Smooth muscle cell of the brain vasculature (primary cell): Measurements from ENCODE around the gene METTL25B.

ENCODE experiments used
- DNase-seq: peaks from one replicate; pipeline ENCODE4 v3.0.0-alpha.2; 2012; ENCODE audit warnings: low read depth, low spot score

Gene METTL25B

DNA sequence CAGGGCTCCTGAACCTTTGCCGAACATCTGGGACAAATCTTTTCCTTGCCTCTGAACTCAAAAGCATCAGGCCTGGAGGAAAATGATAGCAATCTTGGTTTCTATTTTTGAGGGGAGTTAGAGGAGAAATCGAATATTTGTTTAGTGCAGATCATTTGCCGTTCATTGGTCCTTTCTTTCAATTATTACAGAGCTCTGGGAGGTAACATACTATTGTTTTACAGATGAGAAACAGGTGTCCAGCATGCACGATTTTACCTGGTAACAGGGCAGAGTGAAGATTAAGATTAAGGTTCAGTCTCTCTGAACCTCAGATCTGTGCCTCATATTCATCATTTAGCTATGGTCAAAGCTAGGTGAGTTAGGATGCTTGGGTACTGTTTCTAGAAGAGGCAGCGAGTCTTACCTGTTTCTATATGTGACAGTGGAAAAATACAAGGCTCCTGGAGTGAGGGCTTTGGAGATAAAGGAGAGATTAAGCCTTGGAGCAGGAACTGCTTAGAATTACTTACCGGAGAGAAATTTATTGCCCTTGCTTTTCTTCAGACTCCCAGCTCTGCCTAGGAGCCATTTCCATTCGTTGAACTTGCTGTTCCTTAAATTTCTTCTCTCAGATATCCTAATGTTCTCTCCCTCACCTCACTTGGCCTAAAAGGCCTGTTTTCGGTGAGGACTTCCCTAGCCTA is 40.5 kb downstream of the METTL25B start:
- DNase-seq: no peak

DNA sequence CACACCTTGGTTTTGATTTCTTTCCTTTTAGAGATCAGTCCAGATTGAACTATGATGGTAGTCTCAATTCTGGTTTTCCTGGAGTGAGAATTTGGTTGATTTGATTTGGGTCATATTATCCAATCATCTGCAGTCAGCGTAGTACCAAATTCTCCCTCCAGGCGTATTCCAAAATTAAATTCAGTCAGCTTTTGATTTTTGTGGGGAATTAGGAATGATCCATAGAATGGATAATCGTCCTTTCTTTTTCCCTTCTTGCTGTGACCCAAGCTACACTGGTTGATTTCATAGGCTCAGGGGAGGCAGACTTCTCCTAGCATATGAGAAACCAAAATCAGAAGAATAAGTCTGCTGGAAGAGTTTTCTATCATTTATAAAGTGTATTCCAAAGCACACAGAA is 44.0 kb downstream of the METTL25B start:
- no peak for DNase-seq

DNA sequence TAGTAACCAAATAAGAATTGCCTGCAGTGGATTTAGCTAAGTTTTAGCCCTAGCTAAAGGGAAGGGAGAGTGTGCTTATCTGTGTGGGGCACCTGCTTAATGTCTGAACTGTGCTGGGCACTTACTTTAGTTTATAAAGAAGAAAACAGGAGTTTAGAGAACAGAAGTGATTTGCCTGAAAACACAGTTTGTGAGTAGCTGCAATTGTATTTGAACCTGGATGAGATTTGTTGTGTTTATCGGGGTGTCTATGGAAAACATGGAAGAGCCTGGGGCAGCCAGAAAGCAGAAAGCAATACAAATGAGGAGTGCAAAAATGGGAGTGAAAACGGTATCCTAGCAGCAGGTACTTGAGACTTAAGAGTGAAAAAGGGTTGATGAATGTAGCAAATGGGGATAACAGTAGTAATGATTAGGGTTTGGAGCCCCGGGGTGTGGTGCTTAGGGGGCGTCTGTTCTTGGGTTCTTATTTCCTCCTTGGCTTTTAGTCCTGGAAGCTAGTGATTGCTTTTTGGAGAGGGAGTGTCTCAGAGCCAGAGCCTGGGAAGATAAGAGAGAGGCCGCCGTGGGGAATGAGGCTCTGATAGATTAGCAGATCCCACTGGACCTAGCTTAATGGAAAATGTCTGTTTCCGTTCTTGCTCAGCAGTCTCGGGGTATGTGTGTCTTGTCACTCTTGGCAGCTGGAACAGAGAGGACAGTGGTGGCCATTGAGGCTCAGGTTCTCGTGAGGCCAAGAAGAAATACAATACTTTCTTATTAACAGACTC is 44.6 kb downstream of the METTL25B start:
- no peak for DNase-seq

DNA sequence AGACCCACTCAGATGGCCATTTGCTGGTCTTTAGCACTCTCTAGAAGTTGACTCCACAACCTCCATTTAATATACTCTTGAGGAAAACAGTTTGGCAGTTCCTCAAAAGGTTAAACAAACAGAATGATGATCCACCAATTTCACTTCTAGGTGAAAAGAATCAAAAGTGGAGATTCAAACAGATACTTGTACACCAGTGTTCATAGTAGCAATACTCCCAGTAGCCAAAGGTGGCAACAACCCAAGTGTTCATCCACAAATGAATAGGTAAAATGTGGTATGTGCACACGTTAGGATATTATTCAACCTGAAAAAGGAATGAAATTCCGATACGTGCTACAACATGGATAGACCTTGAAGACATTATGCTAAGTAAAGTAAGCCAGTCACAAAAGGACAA is 45.3 kb downstream of the METTL25B start:
- DNase-seq: no peak

DNA sequence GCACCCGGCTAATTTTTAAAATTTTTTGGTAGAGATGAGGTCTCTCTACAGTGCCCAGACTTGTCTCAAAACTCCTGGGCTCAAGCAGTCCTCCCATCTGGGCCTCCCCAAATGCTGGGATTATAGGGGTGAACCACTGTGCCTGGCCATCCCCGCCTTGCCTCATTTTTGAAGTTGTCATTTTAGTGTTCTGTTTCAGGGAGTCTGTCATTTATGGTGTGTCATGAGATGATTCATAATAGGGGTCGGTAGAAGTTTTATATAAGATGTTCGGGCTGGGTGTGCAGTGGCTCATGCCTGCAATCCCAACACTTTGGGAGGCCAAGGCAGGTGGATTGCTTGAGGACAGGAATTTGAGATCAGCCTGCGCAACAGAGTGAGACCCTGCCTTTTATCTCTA is 47.5 kb downstream of the METTL25B start:
- DNase-seq: no peak

DNA sequence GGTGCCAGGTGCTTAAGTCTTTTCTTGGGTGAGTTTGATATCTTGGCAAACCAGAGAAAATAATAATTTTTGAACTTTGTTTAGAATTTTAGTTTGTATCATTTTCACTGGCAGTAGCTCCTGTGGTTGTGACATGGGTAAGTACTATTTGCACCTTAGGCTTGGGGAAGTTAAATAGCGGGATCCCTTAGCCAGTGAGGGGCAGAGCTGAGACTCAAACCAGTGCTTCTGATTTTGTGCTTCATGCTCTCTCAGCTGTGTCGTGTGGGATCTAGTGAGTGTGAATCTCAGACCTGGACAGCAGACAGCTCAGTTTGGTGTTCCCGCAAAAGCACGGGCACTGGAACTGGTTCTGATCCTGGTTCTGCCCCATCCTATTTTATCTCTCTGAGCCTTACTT is 48.7 kb downstream of the METTL25B start:
- DNase-seq: no peak

DNA sequence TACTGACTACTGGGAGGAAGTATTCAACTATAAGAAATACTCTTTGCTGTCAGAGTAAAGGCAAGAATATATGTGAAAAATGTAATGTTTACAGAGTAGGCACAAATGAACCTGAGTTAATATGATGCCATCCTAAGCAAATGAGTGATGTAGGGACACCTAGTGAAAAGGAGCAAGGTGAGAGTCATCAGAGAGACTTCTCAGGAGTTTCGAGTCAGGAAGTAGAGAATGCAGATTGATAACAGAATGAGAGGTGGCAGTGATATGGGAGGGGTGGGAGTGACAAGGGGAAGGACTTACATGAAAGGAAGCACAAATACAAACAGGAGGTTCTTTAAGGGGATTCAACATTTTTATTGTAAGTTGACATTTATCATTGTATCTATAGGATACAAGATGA is 49.3 kb downstream of the METTL25B start:
- DNase-seq: no peak

DNA sequence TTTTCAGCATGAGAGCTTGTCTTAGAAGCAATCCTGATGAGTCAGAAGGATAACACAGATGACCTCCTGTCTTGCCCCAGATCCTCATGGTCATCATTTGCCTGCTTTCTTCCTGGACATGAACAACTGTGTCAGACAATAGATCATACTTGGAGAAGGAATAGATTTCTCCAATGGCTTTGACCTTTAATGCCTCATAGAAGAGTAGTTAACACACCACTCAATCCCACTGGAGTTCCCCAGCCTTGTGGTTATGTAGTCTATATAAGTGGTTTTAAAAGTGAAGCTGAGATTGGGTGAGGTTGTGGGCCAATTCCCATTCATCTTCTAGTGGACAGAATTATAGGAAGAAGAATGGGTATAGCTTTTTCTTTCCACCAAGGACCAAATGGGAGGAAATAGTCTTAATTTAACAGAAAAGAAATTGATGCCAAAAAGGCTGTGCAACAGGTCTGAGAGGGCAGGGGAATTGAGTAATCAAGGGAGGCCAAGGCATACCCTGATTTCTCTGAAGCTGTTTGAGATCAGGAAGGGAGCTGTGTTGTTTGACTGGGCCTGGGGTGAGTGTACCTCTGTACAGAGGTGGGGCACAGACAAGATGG is 53.4 kb downstream of the METTL25B start:
- DNase-seq: no peak

DNA sequence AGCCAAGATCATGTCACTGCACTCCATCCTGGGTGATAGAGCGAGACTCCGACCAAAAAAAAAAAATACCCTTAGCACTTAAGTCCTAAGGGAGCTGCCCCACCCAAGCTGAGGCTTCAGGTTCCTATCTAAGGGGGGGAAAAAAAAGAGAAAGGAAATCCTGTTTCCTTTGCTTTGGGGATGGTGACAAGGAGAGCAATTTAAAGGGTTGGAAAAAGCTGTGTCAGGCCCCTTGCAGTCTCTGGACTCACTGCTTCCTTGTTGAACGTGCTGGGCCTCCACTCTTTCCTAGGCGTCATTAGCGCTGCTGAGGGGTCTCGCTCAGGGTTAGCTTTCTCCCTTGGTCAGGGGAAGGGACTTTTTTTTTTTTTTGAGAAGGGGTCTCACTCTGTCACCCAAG is 57.2 kb downstream of the METTL25B start:
- DNase-seq: no peak
